DOHH2 (cell line): ENCODE measurements around the gene SLC7A14.

Experiments used
- H3F3A ChIP-seq: fragments of 200-600 bp; sonication (generic), shearing (Covaris generic); 2 replicates; pipeline ENCODE4 v1.6.0; 2016; ENCODE audit warnings: antibody characterized with exemption, mild to moderate bottlenecking; ENCODE audit not compliant: control insufficient read depth, insufficient read depth
- H3K27ac ChIP-seq: fragments of 200-600 bp; sonication (generic); 2 replicates; pipeline ENCODE4 v1.5.1; 2014; ENCODE audit warnings: low read depth, mild to moderate bottlenecking, low read length, moderate library complexity
- H3K27me3 ChIP-seq: fragments of 200-600 bp; sonication (generic); 2 replicates; pipeline ENCODE4 v1.6.1; 2014; ENCODE audit warnings: mild to moderate bottlenecking, low read length, mixed read lengths; ENCODE audit not compliant: control insufficient read depth
- H3K36me3 ChIP-seq: fragments of 200-600 bp; sonication (generic); 2 replicates; pipeline ENCODE4 v1.6.1; 2014; ENCODE audit warnings: mild to moderate bottlenecking, low read length, moderate library complexity, mixed read lengths; ENCODE audit not compliant: control insufficient read depth
- H3K4me1 ChIP-seq: fragments of 200-600 bp; sonication (generic); 2 replicates; pipeline ENCODE4 v1.6.1; 2014; ENCODE audit warnings: mild to moderate bottlenecking, low read length, mixed read lengths; ENCODE audit not compliant: control insufficient read depth
- H3K4me2 ChIP-seq: fragments of 200-600 bp; sonication (generic); 2 replicates; pipeline ENCODE4 v1.6.0; 2014; ENCODE audit warnings: mild to moderate bottlenecking, low read length, moderate library complexity
- H3K4me3 ChIP-seq: fragments of 200-600 bp; sonication (generic); 2 replicates; pipeline ENCODE4 v1.5.1; 2014; ENCODE audit warnings: mild to moderate bottlenecking, low read length, mixed read lengths
- H3K79me2 ChIP-seq: fragments of 200-600 bp; sonication (generic); 2 replicates; pipeline ENCODE4 v1.6.1; 2014; ENCODE audit warnings: mild to moderate bottlenecking, low read length, mixed read lengths; ENCODE audit not compliant: control insufficient read depth
- H3K9me2 ChIP-seq: fragments of 200-600 bp; sonication (generic); replicated peaks from 2 replicates; pipeline ENCODE4 v1.6.1; 2014; ENCODE audit warnings: mild to moderate bottlenecking, low read length, mixed read lengths; ENCODE audit not compliant: control insufficient read depth
- H3K9me3 ChIP-seq: fragments of 200-600 bp; sonication (generic); 2 replicates; pipeline ENCODE4 v1.6.1; 2014; ENCODE audit warnings: antibody characterized with exemption, low read length, mixed read lengths; ENCODE audit not compliant: control insufficient read depth, insufficient read depth
- H4K20me1 ChIP-seq: fragments of 200-600 bp; sonication (generic); 2 replicates; pipeline ENCODE4 v1.6.0; 2014; ENCODE audit warnings: low read depth, mild to moderate bottlenecking, antibody characterized with exemption, low read length, moderate library complexity; ENCODE audit not compliant: control insufficient read depth, insufficient read depth
- CTCF ChIP-seq: fragments of 200-600 bp; sonication (generic); IDR thresholded peaks from one replicate; pipeline ENCODE4 v1.5.1; 2014; ENCODE audit warnings: antibody characterized with exemption, mild to moderate bottlenecking, low read depth, low read length; ENCODE audit not compliant: poor library complexity, severe bottlenecking
- EZH2phosphoT487 ChIP-seq: fragments of 200-600 bp; sonication (generic); IDR thresholded peaks from 2 replicates; pipeline ENCODE4 v1.6.1; 2017; ENCODE audit warnings: borderline replicate concordance, mild to moderate bottlenecking, antibody characterized with exemption, low read length, moderate library complexity, mixed read lengths

Gene SLC7A14

GRCh38 chr3:170440344-170440743 lies 145.5 kb downstream of the SLC7A14 start:
- TF ChIP-seq CTCF (no peak), EZH2phosphoT487 (no peak)

DNA sequence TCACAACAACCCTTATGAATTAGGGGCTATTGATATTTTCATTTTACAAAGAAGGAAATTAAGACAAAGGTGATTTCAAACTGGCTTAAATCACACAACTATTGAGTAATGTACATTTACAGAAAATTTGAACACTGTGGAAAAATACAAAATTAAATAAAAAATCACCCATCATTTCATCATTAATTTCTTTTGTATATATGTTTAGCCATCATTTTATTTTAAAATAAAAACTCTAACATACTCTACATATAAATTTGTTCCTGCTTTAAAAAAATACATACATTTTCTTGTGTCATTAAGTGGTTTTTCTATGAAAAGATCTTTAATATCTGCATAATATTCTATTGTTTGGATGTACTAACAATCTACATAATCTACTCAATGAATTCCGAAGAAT lies 147.0 kb downstream of the SLC7A14 start:
- H3F3A ChIP-seq: no peaks in the 10 kb centered on the region
- TF ChIP-seq CTCF (no peak), EZH2phosphoT487 (no peak)

More at GRCh38 chr3:170440344-170440743, 145.5 kb downstream of the SLC7A14 start:
- H3K27me3 ChIP-seq: peaks cover 15% of the 10 kb centered on the region; the same call in 1 of the 2 replicates
- H3F3A ChIP-seq: no peaks in the 10 kb centered on the region
- no peak overlapping the region for H3K27ac ChIP-seq
- no peaks in the 10 kb centered on the region for H3K4me1 ChIP-seq
- no peaks in the 10 kb centered on the region for H3K79me2 ChIP-seq
- no peaks in the 10 kb centered on the region for H3K9me2 ChIP-seq
- no peak overlapping the region for H3K4me2 ChIP-seq
- no peaks in the 10 kb centered on the region for H4K20me1 ChIP-seq
- H3K4me3 ChIP-seq: no peak overlapping the region
- no peaks in the 10 kb centered on the region for H3K36me3 ChIP-seq
- H3K9me3 ChIP-seq: no peaks in the 10 kb centered on the region

DNA sequence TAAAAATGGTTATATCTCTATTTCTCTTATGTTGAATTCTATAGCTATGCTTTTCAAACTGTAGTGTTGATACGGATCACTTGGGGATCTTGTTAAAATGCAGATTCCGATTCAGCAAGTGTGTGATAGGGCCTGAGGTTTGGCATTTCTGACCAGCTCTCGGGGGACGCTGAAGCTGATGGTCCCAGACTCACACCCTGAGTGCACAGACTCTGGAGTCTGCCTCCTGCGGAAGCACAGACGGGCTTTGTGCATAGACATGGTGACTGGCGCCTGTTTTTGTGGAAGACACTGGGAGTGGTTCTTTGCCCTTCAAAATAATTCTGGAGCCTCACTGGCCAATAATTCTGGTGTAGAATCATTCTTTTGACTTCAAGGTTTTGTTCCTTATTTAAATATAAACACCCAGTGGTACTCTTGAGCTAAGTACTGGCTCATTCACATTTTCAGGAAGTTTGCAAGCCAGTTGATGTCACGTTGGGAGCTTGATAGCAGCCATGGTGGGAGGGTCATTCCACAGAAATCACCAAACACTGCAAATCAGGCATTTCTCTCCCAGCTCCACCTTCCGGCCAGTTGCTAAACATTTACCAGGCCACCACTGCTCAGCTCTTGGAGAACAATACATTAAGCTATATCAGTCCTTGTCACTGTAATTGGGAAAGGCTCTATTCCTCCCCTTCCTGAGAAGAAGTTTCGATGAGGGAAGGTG lies 148.0 kb downstream of the SLC7A14 start:
- Histone ChIP-seq H4K20me1 (no peaks in the 10 kb centered on the region), H3K36me3 (no peaks in the 10 kb centered on the region), H3K4me1 (no peaks in the 10 kb centered on the region), H3K4me2 (no peak overlapping the region), H3K9me3 (no peaks in the 10 kb centered on the region), H3F3A (no peaks in the 10 kb centered on the region), H3K79me2 (no peaks in the 10 kb centered on the region), H3K27me3 (peaks cover 15% of the 10 kb centered on the region; the same call in 1 of the 2 replicates), H3K27ac (no peak overlapping the region), H3K9me2 (no peaks in the 10 kb centered on the region), H3K4me3 (no peak overlapping the region)
- no peak for TF ChIP-seq EZH2phosphoT487
- no peak for TF ChIP-seq CTCF

More for the DNA sequence above, 147.0 kb downstream of the SLC7A14 start:
- H3K79me2 ChIP-seq: no peaks in the 10 kb centered on the region
- H3K4me3 ChIP-seq: no peak overlapping the region
- H3K9me3 ChIP-seq: no peaks in the 10 kb centered on the region
- no peaks in the 10 kb centered on the region for H3K36me3 ChIP-seq
- H3K27ac ChIP-seq: no peak overlapping the region
- no peaks in the 10 kb centered on the region for H4K20me1 ChIP-seq
- no peaks in the 10 kb centered on the region for H3K9me2 ChIP-seq
- no peaks in the 10 kb centered on the region for H3K4me1 ChIP-seq
- H3K4me2 ChIP-seq: no peak overlapping the region
- H3K27me3 ChIP-seq: peaks cover 15% of the 10 kb centered on the region; the same call in 1 of the 2 replicates
